Breast epithelium (tissue), 3 donors: ENCODE results near the gene CGRRF1.

Source experiments
- POLR2AphosphoS5 ChIP-seq, 3 donors: sonication (generic); formaldehyde crosslinking; IDR thresholded peaks; one replicate each; pipeline ENCODE4 v1.6.1; 2017; ENCODE audit warnings: antibody characterized with exemption in 3 of 3
- TF ChIP-seq, protein P1 (sequence below), 3 donors: fragments of 450-650 bp; IDR thresholded peaks; one replicate each; pipeline ENCODE4 v1.5.1; 2016 to 2017; ENCODE audit warnings: antibody characterized with exemption in 3 of 3, mild to moderate bottlenecking in 3 of 3, moderate library complexity in 3 of 3

DNA sequence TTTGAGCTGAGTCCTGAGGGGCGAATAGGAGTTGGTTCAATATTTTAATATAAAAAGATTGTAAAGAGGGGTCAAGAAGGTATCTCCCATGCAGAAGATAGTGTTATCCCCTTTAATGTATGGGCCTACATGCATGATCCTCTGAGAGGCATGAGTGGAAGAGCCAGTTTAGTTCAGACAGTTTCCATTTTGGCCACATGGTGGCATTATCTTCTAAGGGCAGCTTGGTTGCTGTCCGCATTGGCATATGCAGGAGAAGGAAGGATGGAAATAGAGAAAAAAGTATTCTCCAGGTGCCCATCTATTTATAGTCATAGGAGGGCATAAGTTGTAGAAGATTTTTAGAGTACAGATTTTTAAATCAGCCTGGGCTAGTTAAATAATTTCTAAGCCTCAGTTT, 62.6 kb downstream of the CGRRF1 start:
- no peak for TF ChIP-seq POLR2AphosphoS5 (IDR thresholded peaks at IDR 0.05)
- TF ChIP-seq, protein P1, sequence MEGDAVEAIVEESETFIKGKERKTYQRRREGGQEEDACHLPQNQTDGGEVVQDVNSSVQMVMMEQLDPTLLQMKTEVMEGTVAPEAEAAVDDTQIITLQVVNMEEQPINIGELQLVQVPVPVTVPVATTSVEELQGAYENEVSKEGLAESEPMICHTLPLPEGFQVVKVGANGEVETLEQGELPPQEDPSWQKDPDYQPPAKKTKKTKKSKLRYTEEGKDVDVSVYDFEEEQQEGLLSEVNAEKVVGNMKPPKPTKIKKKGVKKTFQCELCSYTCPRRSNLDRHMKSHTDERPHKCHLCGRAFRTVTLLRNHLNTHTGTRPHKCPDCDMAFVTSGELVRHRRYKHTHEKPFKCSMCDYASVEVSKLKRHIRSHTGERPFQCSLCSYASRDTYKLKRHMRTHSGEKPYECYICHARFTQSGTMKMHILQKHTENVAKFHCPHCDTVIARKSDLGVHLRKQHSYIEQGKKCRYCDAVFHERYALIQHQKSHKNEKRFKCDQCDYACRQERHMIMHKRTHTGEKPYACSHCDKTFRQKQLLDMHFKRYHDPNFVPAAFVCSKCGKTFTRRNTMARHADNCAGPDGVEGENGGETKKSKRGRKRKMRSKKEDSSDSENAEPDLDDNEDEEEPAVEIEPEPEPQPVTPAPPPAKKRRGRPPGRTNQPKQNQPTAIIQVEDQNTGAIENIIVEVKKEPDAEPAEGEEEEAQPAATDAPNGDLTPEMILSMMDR (IDR thresholded peaks at IDR 0.05), result no peak
